ENCODE measurements around the gene ABCC5.

The ABCC5 gene

DNA sequence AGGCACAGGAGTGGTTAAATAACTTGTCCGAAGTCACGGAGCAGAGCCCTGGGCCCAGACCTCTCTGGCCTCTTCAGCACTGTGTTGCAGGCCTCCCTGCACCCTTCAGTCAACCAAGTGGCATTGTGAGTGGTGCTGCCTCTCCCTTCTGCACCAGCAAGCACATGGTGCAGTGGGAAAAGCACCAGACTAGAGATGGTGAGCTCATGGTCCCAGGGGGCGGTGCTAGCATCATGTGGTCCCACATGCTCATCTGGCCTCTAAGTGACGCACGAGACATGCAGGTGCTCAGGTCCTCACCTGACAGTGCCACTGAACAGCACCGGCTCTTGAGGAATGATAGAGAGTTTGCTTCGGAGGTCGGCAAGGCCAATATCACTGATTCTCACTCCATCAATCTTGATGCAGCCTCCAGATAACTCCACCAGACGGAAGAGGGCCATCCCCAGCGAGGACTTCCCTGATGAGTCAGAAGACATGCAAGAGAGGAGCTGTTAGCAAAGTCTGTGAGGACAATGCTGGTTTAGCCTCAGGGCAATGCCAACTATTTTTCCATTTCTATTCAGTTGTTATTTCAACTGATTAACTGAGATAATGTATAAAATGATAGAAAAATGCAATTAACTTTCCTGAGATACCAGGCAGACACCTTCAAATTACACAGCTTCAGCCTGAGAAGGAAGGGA lies 79.9 kb downstream of the ABCC5 start:
- Histone ChIP-seq H3K9me3 (replicated peaks; ENCODE audit: insufficient read depth, low read length) (no peaks in the 10 kb centered on the region), H3K9me2 (replicated peaks; ENCODE audit: insufficient read depth, low read length) (no peaks in the 10 kb centered on the region), H3K36me3 (replicated peaks; ENCODE audit: insufficient read depth, low read length) (no peaks in the 10 kb centered on the region), H3K79me2 (ENCODE audit: low read length) (no peaks in the 10 kb centered on the region), H2AFZ (ENCODE audit: low read length) (no peak overlapping the region), H3K4me1 (ENCODE audit: low read length) (peaks cover 5% of the 10 kb centered on the region), H3K27ac (ENCODE audit: low read length) (no peak overlapping the region), H4K20me1 (ENCODE audit: insufficient read depth, low read length) (no peaks in the 10 kb centered on the region), H3K9ac (ENCODE audit: low read length) (no peak overlapping the region), H3K4me3 (ENCODE audit: low read length) (no peak overlapping the region), H3F3A (ENCODE audit: insufficient read depth, low read length) (peaks cover 7% of the 10 kb centered on the region), H3K4me2 (ENCODE audit: low read depth, low read length) (no peak overlapping the region), H3K27me3 (replicated peaks; ENCODE audit: insufficient read depth, low read length) (no peaks in the 10 kb centered on the region)
- no peak for DNase-seq
- TF ChIP-seq EZH2 (optimal IDR thresholded peaks at IDR 0.05; ENCODE audit: low read depth, low read length) (no peak), EZH2phosphoT487 (IDR thresholded peaks at IDR 0.05; ENCODE audit: low read length) (no peak)
- TF ChIP-seq, protein P1, sequence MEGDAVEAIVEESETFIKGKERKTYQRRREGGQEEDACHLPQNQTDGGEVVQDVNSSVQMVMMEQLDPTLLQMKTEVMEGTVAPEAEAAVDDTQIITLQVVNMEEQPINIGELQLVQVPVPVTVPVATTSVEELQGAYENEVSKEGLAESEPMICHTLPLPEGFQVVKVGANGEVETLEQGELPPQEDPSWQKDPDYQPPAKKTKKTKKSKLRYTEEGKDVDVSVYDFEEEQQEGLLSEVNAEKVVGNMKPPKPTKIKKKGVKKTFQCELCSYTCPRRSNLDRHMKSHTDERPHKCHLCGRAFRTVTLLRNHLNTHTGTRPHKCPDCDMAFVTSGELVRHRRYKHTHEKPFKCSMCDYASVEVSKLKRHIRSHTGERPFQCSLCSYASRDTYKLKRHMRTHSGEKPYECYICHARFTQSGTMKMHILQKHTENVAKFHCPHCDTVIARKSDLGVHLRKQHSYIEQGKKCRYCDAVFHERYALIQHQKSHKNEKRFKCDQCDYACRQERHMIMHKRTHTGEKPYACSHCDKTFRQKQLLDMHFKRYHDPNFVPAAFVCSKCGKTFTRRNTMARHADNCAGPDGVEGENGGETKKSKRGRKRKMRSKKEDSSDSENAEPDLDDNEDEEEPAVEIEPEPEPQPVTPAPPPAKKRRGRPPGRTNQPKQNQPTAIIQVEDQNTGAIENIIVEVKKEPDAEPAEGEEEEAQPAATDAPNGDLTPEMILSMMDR (IDR thresholded peaks at IDR 0.05; ENCODE audit: low read length), result no peak

DNA sequence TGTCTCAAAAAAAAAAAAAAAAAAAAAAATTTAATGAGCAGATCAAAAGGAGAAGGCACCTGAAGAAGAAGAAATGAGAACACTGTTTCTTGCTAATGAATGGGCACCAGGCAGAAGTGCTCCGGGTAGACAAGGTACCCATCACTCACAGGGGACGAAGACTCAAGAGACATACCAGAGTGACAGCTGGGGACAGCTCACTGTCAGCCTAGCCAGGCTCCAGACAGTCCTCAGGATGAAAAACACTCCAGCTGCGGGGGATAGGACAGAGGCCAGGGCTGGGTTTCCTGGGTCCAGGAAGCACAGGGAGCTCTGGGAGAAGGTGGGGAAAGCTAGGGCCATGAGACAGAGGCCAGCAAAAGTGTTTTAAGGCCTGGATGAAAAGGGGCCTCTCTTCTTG lies 84.5 kb downstream of the ABCC5 start:
- no peaks in the 10 kb centered on the region for H3K27me3 ChIP-seq (replicated peaks; ENCODE audit: insufficient read depth, low read length)
- TF ChIP-seq, protein P1 (IDR thresholded peaks at IDR 0.05; ENCODE audit: low read length), result no peak
- H3K27ac ChIP-seq (ENCODE audit: low read length), result no peak overlapping the region
- no peak overlapping the region for H2AFZ ChIP-seq (ENCODE audit: low read length)
- H3K9me2 ChIP-seq (replicated peaks; ENCODE audit: insufficient read depth, low read length), result no peaks in the 10 kb centered on the region
- H3K4me1 ChIP-seq (ENCODE audit: low read length), result 0 out of 2 replicates have a peak, but pooled peaks cover 5% of the 10 kb centered on the region
- H3K36me3 ChIP-seq (replicated peaks; ENCODE audit: insufficient read depth, low read length), result no peaks in the 10 kb centered on the region
- DNase-seq, result no peak
- no peaks in the 10 kb centered on the region for H4K20me1 ChIP-seq (ENCODE audit: insufficient read depth, low read length)
- no peak overlapping the region for H3K4me2 ChIP-seq (ENCODE audit: low read depth, low read length)
- H3K4me3 ChIP-seq (ENCODE audit: low read length), result no peak overlapping the region
- H3K9ac ChIP-seq (ENCODE audit: low read length), result no peak overlapping the region
- no peaks in the 10 kb centered on the region for H3F3A ChIP-seq (ENCODE audit: insufficient read depth, low read length)
- no peaks in the 10 kb centered on the region for H3K79me2 ChIP-seq (ENCODE audit: low read length)
- no peaks in the 10 kb centered on the region for H3K9me3 ChIP-seq (replicated peaks; ENCODE audit: insufficient read depth, low read length)

DNA sequence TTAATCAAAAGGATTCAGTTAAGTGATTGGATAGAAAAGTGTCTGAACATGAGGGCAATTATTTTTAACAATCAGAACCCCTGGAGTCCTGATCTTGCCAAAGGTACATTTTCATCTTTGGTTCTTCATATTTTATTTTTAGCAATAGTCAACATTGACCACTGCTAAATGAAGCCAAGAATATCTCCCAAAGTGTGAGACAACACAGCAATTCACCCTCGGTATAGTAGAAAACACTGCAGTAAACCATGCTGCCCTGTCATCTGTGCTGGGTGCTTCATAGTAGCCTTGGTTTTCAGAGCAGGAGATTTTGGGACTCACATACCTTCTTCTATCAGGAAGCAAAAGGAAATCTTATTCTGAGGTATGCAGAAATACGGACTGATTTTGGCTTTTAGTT lies 85.8 kb downstream of the ABCC5 start:
- Histone ChIP-seq H2AFZ (ENCODE audit: low read length) (no peak overlapping the region), H4K20me1 (ENCODE audit: insufficient read depth, low read length) (no peaks in the 10 kb centered on the region), H3K79me2 (ENCODE audit: low read length) (no peaks in the 10 kb centered on the region), H3K9ac (ENCODE audit: low read length) (no peak overlapping the region), H3K9me2 (replicated peaks; ENCODE audit: insufficient read depth, low read length) (no peaks in the 10 kb centered on the region), H3K4me3 (ENCODE audit: low read length) (no peak overlapping the region), H3F3A (ENCODE audit: insufficient read depth, low read length) (no peaks in the 10 kb centered on the region), H3K4me2 (ENCODE audit: low read depth, low read length) (no peak overlapping the region), H3K36me3 (replicated peaks; ENCODE audit: insufficient read depth, low read length) (no peaks in the 10 kb centered on the region), H3K27me3 (replicated peaks; ENCODE audit: insufficient read depth, low read length) (no peaks in the 10 kb centered on the region), H3K27ac (ENCODE audit: low read length) (no peak overlapping the region), H3K9me3 (replicated peaks; ENCODE audit: insufficient read depth, low read length) (no peaks in the 10 kb centered on the region), H3K4me1 (ENCODE audit: low read length) (0 out of 2 replicates have a peak, but pooled peaks cover 5% of the 10 kb centered on the region)
- DNase-seq, result no peak
- TF ChIP-seq EZH2 (optimal IDR thresholded peaks at IDR 0.05; ENCODE audit: low read depth, low read length) (no peak), EZH2phosphoT487 (IDR thresholded peaks at IDR 0.05; ENCODE audit: low read length) (no peak)
- TF ChIP-seq, protein P1 (IDR thresholded peaks at IDR 0.05; ENCODE audit: low read length), result no peak

Data from MM.1S (cell line).